NCI-H1930 (cell line): Measurements from ENCODE around the gene ZNRF2.
"Not testable (repeated sequence)": the region's sequence is repeated elsewhere in the genome, so short reads cannot be mapped to it uniquely, and the experiment has no call there.

Experiments used
- DNase-seq, 2 experiments: peaks; one replicate each; lab custom pipeline; 2025; lab: John Stamatoyannopoulos, UW

ZNRF2 gene

GRCh38 chr7:30263090-30263710 lies 21.2 kb upstream of the ZNRF2 start:
- DNase-seq: no peak

DNA sequence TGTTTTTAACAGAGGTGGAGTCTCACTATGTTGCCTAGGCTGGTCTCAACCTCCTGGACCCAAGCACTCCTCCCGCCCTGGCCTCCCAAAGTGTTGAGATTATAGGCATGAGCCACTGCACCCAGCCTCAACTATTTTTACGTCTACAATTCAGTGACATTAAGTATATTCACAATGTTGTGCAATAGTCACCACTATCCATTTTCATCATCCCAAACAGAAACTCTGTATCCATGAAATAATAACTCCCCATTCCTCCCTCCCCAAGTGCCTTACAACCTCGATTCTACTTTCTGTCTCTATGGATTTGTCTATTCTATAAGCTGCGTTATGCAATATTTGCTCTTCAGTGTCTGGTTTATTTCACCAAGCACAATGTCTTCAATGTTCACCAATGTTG lies 20.3 kb upstream of the ZNRF2 start:
- no peak for DNase-seq

- not testable (repeated sequence) for DNase-seq
Measured at GRCh38 chr7:30265189-30265588, 19.2 kb upstream of the ZNRF2 start.

- no peak for DNase-seq
Measured at GRCh38 chr7:30266686-30267085, 17.7 kb upstream of the ZNRF2 start.

- DNase-seq: no peak
Measured at GRCh38 chr7:30268586-30268985, 15.8 kb upstream of the ZNRF2 start.

DNA sequence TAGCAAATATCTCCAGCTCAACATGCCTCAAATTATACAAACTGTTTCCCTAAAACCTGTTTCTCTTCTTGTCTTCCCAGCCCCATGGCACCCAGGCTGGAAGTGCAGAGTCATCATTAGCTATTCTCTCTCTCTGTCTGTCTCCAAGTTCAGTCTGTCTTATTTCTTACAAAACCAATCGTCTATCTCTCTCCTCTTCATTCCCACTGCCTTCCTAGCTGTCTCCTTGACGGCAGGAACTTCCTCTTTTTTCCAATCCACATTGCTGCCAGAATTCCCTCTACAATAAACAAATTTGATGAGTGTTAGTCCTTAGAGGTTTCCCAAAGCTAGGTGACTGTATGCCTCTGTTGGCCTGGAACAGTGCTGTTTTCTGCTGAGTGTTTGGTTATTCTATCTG lies 14.9 kb upstream of the ZNRF2 start:
- DNase-seq: no peak

DNA sequence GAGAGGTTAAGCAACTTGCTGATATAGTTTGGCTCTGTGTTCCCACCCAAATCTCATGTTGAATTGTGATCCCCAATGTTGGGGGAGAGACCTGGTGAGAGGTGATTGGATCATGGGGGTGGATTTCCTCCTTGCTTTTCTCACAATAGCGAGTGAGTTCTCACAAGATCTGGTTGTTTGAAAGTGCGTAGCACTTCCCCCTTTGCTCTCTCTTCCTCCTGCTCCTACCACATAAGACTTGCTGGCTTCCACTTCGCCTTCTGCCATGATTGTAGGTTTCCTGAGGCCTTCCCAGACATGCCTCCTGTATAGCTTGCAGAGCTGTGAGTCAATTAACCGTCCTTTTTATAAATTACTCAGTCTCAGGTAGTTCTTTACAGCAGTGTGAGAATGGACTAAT lies 13.5 kb upstream of the ZNRF2 start:
- no peak for DNase-seq

DNA sequence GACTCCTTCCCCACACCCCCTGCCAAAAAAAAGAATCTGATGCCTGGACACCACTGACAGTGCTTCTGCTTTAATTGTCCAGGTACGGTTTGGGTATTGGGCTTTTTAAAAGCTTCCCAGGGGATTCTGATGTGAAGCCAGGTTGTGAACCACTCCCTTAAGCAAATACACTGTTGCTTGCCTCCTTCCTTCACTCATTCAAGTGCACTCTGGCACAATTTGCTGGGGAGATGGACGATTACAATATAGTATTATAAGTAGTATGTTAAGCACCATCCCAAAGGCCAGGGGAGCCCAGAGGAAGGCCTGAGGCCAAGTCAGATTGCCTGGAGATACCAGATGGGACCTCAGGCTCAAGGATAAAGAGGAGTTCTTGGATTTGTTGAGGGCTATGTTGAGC lies 12.3 kb upstream of the ZNRF2 start:
- DNase-seq: no peak

GRCh38 chr7:30273552-30273951 lies 10.8 kb upstream of the ZNRF2 start:
- DNase-seq: no peak

DNA sequence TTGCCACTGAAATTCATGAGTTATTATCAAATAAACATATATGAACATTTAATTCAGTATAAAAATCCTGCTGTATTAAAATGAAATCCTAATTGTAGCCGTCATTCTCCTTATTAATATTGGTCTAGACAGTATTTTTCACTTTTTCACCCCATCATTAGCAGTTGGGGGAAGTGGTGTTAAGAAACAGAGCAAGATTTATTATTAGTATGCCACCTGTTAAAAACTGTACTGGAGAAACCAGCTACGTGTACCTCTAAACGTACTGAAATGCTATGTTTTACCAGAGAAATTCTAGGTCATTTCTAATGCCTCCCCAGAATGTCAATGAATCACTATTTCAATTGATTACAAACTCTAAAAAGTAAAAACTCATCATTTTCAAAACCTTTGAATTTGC lies 9.8 kb upstream of the ZNRF2 start:
- DNase-seq: no peak

DNA sequence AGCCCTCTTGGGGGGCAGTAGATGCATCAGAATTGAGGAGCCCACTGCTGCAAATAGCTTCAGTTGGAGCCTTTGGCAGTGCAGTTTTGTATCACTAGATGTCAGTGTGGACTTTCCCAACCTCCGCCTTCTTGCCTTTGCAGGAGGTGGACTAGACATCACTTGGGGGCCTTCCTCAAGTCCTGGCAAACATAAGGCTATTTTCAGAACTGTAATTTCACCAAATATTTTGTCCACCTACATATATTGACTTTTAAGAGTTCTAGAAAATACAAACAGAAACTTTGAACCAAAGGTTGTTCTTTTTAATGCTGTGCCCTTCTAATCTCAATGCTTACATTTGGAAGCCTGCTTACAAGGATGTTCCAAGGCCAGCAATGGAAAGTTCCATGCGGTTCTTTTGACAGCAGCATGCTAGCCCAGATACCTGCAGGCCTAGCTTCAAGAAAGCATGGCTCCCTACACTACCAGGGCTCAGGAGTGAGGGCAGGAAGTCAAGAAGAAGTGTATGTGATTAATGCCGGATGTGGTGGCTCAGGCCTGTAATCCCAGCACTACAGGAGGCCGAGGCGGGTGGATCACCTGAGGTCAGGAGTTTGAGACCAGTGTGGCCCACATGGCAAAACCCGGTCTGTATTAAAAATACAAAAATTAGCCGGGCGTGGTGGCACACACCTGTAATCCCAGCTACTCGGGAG lies 8.0 kb upstream of the ZNRF2 start:
- peak in 1 of 2 experiments; percentile 39 for DNase-seq

DNA sequence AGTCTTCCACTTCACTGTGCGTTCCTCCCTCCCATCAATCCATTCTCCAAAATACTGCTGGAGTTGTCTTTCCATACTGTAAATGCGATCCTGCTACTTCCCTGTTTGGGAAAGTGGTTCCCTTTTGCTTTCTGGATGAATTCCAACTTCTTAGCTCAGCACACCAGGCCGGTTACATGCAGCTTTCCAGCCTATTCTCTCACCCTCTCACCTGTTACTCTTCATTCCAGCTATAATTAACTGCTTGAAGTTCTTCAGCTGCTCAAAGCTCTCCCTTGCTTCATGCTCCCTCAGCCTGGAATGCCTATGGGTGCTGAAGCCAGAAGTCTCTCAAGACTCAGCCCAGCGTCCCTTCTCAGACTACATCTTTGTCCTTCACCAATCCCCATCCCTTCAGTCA lies 6.0 kb upstream of the ZNRF2 start:
- DNase-seq: no peak

DNA sequence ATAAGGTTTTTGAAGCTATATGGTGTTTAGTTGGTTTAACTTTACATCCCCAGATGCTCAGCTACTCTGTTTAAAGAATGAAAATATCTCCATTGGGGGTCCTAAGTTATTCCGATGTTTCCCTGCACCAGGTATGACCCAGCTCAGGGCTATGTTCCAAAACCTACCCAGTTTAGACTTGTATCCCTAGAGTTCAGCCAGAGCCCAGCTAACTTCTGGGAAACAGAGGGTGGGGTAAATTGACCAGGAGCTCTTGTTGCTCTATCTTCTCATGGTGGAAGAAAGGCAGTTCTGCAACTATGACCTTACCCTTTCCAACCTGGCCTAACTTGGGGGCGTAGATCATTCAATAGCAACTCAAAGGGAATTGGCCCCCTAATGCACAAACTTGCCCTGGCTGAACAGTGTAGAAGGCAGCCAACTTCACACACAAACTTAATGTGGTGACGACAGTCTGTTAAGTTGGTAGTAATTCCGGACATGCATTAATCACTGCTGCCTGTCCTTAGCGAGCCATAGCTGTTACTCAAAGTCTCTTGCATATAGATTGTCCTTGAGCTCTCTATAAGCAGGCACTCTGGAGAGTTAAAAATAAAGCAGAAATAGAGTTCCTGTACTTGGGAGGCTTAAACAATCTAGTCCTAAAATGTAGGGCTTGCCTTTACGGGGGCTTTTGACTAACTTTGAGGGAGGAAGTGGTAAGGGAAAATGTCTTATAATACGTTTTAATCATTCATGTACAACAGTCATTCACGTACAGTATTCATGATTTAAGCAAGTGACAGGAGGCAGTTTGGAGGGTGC lies 5.3 kb upstream of the ZNRF2 start:
- DNase-seq: no peak

GRCh38 chr7:30279653-30279904 lies 4.8 kb upstream of the ZNRF2 start:
- no peak for DNase-seq

DNA sequence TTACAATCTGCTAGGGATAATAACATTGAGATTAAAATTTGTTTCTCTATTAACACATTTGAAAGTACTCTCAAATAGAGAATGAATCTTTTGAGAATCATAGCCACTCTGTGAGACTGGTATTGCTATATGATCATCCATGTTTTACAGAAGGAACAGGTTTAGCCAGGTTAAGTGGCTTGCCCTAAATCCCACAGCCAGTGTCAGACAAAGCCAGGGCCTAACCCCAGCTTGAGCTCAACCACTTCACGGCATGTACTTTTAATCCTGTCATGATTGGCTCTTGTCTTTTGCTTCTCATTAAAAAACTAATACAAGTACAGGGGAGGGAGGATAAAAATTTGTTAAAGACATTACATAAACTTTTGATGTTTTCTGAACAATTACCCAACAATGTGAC lies 3.8 kb upstream of the ZNRF2 start:
- DNase-seq: no peak

DNA sequence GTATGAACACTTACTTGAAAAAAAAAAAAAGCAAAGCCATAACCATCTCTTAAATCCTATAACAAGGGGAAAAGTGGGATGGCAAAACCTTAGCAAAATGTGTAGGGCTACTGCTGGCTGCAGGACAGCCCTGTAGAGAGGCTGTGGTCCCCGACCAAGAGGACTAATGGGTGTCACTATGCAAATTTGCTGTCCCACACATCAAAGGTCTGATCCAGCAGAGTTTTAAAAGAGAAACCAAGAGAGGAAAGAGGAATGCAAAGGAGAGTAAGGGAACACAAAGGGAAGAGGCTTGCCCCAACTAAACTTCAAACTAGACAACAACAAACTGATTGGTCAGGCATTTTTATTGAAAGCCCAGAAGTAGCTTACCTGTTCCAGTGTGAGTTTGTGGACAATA lies 3.1 kb upstream of the ZNRF2 start:
- no peak for DNase-seq

GRCh38 chr7:30281791-30282190 lies 2.6 kb upstream of the ZNRF2 start:
- DNase-seq: no peak

DNA sequence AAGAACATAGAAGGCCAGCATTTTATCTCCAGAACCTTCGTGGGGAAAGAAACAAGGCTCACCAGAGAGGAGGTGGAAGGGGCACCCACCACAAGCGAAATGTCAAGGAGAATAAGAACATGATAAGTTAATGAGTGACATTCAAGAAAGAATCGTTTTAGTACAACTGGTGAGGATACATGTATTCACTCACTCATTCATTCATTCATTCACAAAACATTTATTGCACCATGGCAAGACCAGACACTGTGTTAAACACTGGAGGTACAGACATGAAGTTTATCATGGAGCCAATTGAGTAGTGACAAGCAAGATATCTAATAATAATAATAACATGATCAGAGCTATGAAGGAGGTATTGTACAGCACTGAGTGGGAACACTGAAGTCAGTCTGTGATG lies 1.7 kb upstream of the ZNRF2 start:
- no peak for DNase-seq

- peak; percentile 29 to 51 for DNase-seq
Measured at GRCh38 chr7:30285067-30285535, 704 bp downstream of the ZNRF2 start.

GRCh38 chr7:30285536-30286284 lies 1.3 kb downstream of the ZNRF2 start:
- no peak for DNase-seq

GRCh38 chr7:30286749-30287148 lies 2.4 kb downstream of the ZNRF2 start:
- DNase-seq: no peak

DNA sequence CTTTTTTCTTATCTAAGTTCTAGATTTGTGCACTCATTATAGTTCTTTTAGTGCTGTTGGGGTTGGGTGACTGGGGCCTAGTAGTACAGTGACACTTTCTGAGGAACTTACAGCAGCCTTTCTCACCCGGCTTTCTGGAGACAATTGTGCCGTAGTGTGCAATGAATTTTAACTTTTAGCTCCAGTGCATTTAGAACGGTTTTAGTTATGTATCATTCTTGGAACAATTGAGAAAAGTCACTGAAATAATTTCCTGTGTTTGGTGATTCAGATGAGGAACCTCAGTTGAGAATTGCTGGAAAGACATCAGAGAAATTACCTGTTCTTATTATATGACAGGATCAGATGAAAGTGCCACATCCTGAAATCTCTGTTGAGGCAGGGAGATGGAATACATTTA lies 3.2 kb downstream of the ZNRF2 start:
- not testable (repeated sequence) for DNase-seq

GRCh38 chr7:30289634-30290033 lies 5.2 kb downstream of the ZNRF2 start:
- not testable (repeated sequence) for DNase-seq
